Activated gamma-delta T cell treated with anti-CD3 and anti-CD28 coated beads, Interleukin-2, amount 50 U/mL, for 16 hours (primary cell): ENCODE results near the gene WBP2NL.

Source experiments
- DNase-seq: peaks from one replicate; pipeline ENCODE4 v3.0.0-alpha.2; 2020; ENCODE audit warnings: low read depth

WBP2NL gene

GRCh38 chr22:42072606-42073330 lies 74.2 kb downstream of the WBP2NL start:
- DNase-seq = no peak

DNA sequence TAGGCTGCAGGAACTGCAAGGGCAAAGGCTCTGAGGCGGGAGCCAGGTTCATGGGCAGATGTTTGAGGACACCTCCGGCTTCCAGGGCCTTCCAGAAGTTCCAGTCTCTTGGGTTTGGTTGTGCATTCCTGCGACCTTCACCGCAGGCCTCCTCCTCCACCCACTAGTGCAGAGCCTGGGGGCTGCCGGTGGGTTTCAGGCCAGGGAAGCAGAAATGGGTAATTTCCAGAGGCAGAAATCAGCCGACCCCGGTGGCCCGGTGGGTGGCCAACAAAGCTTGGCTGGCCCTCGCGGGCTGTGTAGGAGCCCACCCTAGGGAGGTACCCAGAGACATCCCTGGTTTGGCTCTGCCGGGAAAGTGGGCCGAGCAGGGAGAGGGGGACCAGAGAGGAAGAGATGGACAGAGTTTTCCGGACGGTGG lies 75.0 kb downstream of the WBP2NL start:
- no peak for DNase-seq

GRCh38 chr22:42074132-42074811 lies 75.7 kb downstream of the WBP2NL start, which contains the start of gene PHETA2:
Gene PHETA2 (plus strand): TSS chr22:42074248. CDS start chr22:42077294, 3,046 bp downstream.
- no peak for DNase-seq

- DNase-seq = no peak
These were observed 76.5 kb downstream of the WBP2NL start for GRCh38 chr22:42074846-42075676.

GRCh38 chr22:42076764-42077485 lies 78.3 kb downstream of the WBP2NL start:
- DNase-seq = no peak

DNA sequence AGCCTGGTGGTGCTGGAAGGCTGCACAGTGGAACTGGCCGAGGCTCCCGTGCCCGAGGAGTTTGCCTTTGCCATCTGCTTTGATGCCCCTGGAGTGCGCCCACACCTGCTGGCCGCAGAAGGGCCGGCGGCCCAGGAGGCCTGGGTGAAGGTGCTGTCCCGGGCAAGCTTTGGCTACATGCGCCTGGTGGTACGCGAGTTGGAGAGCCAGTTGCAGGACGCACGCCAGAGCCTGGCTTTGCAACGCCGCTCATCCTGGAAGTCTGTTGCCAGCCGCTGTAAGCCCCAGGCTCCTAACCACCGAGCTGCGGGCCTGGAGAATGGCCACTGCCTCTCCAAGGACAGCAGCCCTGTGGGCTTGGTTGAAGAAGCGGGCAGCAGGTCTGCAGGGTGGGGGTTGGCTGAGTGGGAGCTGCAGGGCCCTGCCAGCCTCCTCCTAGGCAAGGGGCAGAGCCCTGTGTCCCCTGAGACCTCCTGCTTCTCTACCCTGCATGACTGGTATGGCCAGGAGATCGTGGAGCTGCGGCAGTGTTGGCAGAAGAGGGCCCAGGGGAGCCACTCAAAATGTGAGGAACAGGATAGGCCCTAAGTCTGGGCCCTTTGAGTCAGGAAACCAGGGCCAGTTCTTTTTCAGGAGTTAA lies 79.0 kb downstream of the WBP2NL start:
- DNase-seq = no peak
